Measurements from ENCODE around the gene OR2F2. TPM values are rescaled to one million over a fixed set of nuclear protein-coding genes. Genes with fewer than 3 reads are reported as not detected.

OR2F2 gene
- total RNA-seq, 2 donors from 2014 or later, result not detected

DNA sequence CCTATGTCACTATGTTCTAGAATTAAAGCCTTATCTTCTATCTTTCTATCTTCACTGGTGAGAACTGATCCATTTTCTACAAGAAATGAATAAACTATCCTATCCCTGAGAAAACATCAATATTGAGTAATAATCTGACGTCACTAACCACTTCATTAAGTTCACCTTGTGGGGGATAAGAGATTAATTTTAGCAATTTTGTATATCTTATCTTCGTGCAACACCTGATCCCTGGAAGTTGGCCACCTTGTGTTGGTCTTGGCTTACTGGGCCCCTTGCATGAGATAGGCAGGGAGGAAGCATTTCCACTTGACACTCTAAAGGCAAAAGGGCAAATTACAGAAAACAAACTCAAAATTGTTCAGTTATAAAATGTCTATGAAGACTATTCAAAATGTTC lies 45.0 kb downstream of the OR2F2 start:
- H3K27me3 ChIP-seq, result no peaks in the 10 kb centered on the region
- no peaks in the 10 kb centered on the region for H3K4me1 ChIP-seq
- H3K27ac ChIP-seq, result no peak overlapping the region
- H3K36me3 ChIP-seq, result no peaks in the 10 kb centered on the region
- no peak overlapping the region for H3K4me3 ChIP-seq
- no peak for DNase-seq (ENCODE audit: low spot score)
- TF ChIP-seq, protein P1, sequence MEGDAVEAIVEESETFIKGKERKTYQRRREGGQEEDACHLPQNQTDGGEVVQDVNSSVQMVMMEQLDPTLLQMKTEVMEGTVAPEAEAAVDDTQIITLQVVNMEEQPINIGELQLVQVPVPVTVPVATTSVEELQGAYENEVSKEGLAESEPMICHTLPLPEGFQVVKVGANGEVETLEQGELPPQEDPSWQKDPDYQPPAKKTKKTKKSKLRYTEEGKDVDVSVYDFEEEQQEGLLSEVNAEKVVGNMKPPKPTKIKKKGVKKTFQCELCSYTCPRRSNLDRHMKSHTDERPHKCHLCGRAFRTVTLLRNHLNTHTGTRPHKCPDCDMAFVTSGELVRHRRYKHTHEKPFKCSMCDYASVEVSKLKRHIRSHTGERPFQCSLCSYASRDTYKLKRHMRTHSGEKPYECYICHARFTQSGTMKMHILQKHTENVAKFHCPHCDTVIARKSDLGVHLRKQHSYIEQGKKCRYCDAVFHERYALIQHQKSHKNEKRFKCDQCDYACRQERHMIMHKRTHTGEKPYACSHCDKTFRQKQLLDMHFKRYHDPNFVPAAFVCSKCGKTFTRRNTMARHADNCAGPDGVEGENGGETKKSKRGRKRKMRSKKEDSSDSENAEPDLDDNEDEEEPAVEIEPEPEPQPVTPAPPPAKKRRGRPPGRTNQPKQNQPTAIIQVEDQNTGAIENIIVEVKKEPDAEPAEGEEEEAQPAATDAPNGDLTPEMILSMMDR (IDR thresholded peaks at IDR 0.05), result no peak
- no peaks in the 10 kb centered on the region for H3K9me3 ChIP-seq

DNA sequence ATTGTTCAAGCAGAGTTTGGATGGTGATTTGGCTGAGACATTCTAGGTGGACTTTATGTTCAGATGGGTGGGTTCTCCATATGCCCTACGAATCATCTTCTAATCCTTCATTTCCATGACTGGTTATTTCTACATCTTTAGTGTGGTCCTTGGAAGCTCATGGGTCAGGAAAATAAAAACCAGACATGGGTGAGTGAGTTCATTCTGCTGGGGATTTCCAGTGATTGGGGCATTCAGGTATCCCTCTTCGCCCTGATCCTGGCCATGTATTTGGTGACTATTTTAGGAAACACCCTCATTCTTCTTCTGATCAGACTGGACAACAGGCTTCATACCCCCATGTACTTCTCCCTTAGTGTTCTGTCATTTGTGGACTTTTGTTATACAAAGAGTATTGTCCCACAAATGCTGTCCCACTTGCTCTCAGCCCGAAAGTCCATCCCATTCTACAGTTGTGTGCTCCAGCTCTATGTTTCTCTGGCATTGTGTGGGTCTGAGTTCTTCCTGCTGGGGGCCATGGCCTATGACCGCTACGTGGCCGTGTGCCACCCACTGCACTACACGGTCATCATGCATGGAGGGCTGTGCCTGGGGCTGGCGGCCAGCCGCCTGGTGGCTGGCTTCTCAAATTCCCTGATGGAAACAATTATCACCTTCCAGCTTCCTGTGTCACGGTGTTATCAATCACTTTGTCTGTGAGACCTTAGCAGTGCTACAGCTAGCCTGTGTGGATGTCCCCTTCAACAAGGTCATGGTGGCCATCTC lies 45.9 kb downstream of the OR2F2 start:
- TF ChIP-seq, protein P1 (IDR thresholded peaks at IDR 0.05), result no peak
- H3K27me3 ChIP-seq, result no peaks in the 10 kb centered on the region
- H3K27ac ChIP-seq, result no peak overlapping the region
- no peaks in the 10 kb centered on the region for H3K36me3 ChIP-seq
- no peaks in the 10 kb centered on the region for H3K4me1 ChIP-seq
- DNase-seq (ENCODE audit: low spot score), result no peak
- H3K4me3 ChIP-seq, result no peak overlapping the region
- H3K9me3 ChIP-seq, result no peaks in the 10 kb centered on the region

DNA sequence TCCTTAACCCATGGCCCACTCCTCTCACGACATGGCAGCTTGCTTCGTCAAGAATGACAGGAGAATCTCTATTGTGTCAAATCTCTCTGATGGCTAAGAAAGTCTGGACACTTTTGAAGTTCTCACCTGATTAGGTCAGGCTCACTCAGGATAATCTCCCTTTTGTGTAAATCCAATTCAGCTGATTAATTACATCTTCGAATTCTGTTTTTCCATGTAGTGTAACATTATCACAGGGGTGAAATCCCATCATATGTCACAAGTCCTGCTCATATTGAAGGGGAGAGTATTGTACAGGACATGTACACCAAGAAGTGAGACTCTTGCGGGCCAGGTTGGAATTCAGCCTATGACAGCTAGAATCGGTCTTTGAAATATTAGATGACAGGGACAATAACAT lies 48.9 kb downstream of the OR2F2 start:
- no peak overlapping the region for H3K4me3 ChIP-seq
- no peaks in the 10 kb centered on the region for H3K36me3 ChIP-seq
- no peak for DNase-seq (ENCODE audit: low spot score)
- TF ChIP-seq, protein P1 (IDR thresholded peaks at IDR 0.05), result no peak
- H3K27ac ChIP-seq, result no peak overlapping the region
- H3K27me3 ChIP-seq, result no peaks in the 10 kb centered on the region
- no peaks in the 10 kb centered on the region for H3K9me3 ChIP-seq
- H3K4me1 ChIP-seq, result no peaks in the 10 kb centered on the region

Other genes starting within 250 kb of the OR2F2 start
- gene CTAGE6, start 177.5 kb upstream of the OR2F2 start, total RNA-seq, result not detected
- 10 to 100 TPM; 27.9 to 32.1 TPM for gene TCAF1, start 33.1 kb upstream of the OR2F2 start, total RNA-seq
- not detected for gene OR2F1, start 19.6 kb downstream of the OR2F2 start, total RNA-seq
- not detected for gene OR6B1, start 65.1 kb downstream of the OR2F2 start, total RNA-seq
- not detected for gene OR2A5, start 113.7 kb downstream of the OR2F2 start, total RNA-seq
- not detected for gene OR2A25, start 134.6 kb downstream of the OR2F2 start, total RNA-seq
- not detected for gene OR2A12, start 151.0 kb downstream of the OR2F2 start, total RNA-seq
- gene OR2A2, start 174.3 kb downstream of the OR2F2 start, total RNA-seq, result not detected
- not detected for gene OR2A14, start 187.9 kb downstream of the OR2F2 start, total RNA-seq
- under 1 TPM; 0.59 to 0.90 TPM for gene CTAGE4, start 248.2 kb downstream of the OR2F2 start, total RNA-seq